ENCODE measurements around the gene CACNB4.

Gene CACNB4

GRCh38 chr2:151946899-151947812 is 151.7 kb downstream of the CACNB4 start:
- Histone ChIP-seq H3K4me1 (ENCODE audit: insufficient read depth, poor library complexity, severe bottlenecking) (peaks cover 21% of the 10 kb centered on the region), H3K9me3 (ENCODE audit: severe bottlenecking) (no peaks in the 10 kb centered on the region), H3K27me3 (ENCODE audit: insufficient read depth, poor library complexity, severe bottlenecking) (no peaks in the 10 kb centered on the region), H3K36me3 (ENCODE audit: low read depth) (no peaks in the 10 kb centered on the region), H3K4me3 (ENCODE audit: severe bottlenecking) (no peak overlapping the region), H3K27ac (ENCODE audit: poor library complexity, severe bottlenecking) (peak overlapping the region; percentile 64)
- ATAC-seq (ENCODE audit: low read depth) (no peak), DNase-seq (ENCODE audit: low spot score) (no peak)
- TF ChIP-seq CTCF (IDR thresholded peaks at IDR 0.05; ENCODE audit: poor library complexity, severe bottlenecking), result peak; percentile 60

- DNase-seq (ENCODE audit: low spot score) (no peak), ATAC-seq (ENCODE audit: low read depth) (no peak)
- Histone ChIP-seq H3K4me1 (ENCODE audit: insufficient read depth, poor library complexity, severe bottlenecking) (peaks cover 21% of the 10 kb centered on the region), H3K9me3 (ENCODE audit: severe bottlenecking) (no peaks in the 10 kb centered on the region), H3K4me3 (ENCODE audit: severe bottlenecking) (no peak overlapping the region), H3K36me3 (ENCODE audit: low read depth) (no peaks in the 10 kb centered on the region), H3K27me3 (ENCODE audit: insufficient read depth, poor library complexity, severe bottlenecking) (no peaks in the 10 kb centered on the region), H3K27ac (ENCODE audit: poor library complexity, severe bottlenecking) (peak overlapping the region; percentile 64)
- no peak for TF ChIP-seq CTCF (IDR thresholded peaks at IDR 0.05; ENCODE audit: poor library complexity, severe bottlenecking)
These were observed 152.5 kb downstream of the CACNB4 start for GRCh38 chr2:151946250-151946884.

GRCh38 chr2:151945602-151946001 is 153.2 kb downstream of the CACNB4 start:
- no peak for TF ChIP-seq CTCF (IDR thresholded peaks at IDR 0.05; ENCODE audit: poor library complexity, severe bottlenecking)
- no peak for DNase-seq (ENCODE audit: low spot score)
- H3K27ac ChIP-seq (ENCODE audit: poor library complexity, severe bottlenecking), result peak overlapping the region; percentile 64
- H3K4me3 ChIP-seq (ENCODE audit: severe bottlenecking), result no peak overlapping the region
- no peak for ATAC-seq (ENCODE audit: low read depth)
- no peaks in the 10 kb centered on the region for H3K9me3 ChIP-seq (ENCODE audit: severe bottlenecking)
- H3K36me3 ChIP-seq (ENCODE audit: low read depth), result no peaks in the 10 kb centered on the region
- H3K27me3 ChIP-seq (ENCODE audit: insufficient read depth, poor library complexity, severe bottlenecking), result no peaks in the 10 kb centered on the region
- H3K4me1 ChIP-seq (ENCODE audit: insufficient read depth, poor library complexity, severe bottlenecking), result peaks cover 21% of the 10 kb centered on the region

GRCh38 chr2:151945186-151945585 is 153.7 kb downstream of the CACNB4 start:
- Histone ChIP-seq H3K9me3 (ENCODE audit: severe bottlenecking) (no peaks in the 10 kb centered on the region), H3K27me3 (ENCODE audit: insufficient read depth, poor library complexity, severe bottlenecking) (no peaks in the 10 kb centered on the region), H3K4me1 (ENCODE audit: insufficient read depth, poor library complexity, severe bottlenecking) (peaks cover 21% of the 10 kb centered on the region), H3K36me3 (ENCODE audit: low read depth) (no peaks in the 10 kb centered on the region), H3K4me3 (ENCODE audit: severe bottlenecking) (no peak overlapping the region), H3K27ac (ENCODE audit: poor library complexity, severe bottlenecking) (peak overlapping the region; percentile 64)
- no peak for TF ChIP-seq CTCF (IDR thresholded peaks at IDR 0.05; ENCODE audit: poor library complexity, severe bottlenecking)
- ATAC-seq (ENCODE audit: low read depth), result peak; percentile 91
- peak; percentile 69 for DNase-seq (ENCODE audit: low spot score)
